Tibial nerve (tissue), 3 donors: ENCODE data around the gene PSMB1.

Source experiments
- CTCF ChIP-seq, 5 experiments: fragments of 200-600 bp in 3 of 5; fragments of 450-650 bp in 2 of 5; sonication (generic) in 3 of 5; IDR thresholded peaks; one replicate each; pipeline ENCODE4 v1.5.1; 2016 to 2019; ENCODE audit warnings: antibody characterized with exemption in 5 of 5, mild to moderate bottlenecking in 3 of 5, moderate library complexity in 2 of 5
- POLR2A ChIP-seq, 2 donors: fragments of 450-650 bp; IDR thresholded peaks; one replicate each; pipeline ENCODE4 v1.6.1; 2017; ENCODE audit warnings: antibody characterized with exemption in 2 of 2, mild to moderate bottlenecking in 2 of 2, moderate library complexity in 2 of 2

- TF ChIP-seq POLR2A (IDR thresholded peaks at IDR 0.05) (no peak), CTCF (IDR thresholded peaks at IDR 0.05) (no peak)
Measured at GRCh38 chr6:170489836-170490235, 63.3 kb downstream of the PSMB1 start.
